GM18520 (cell line): ENCODE data around the gene ZNF296.

Experiments used
- ATAC-seq: cut with Tn5 transposase; IDR thresholded peaks from one replicate; pipeline ENCODE4 v1.9.1; 2021; ENCODE audit not compliant: unreplicated experiment

The ZNF296 gene

DNA sequence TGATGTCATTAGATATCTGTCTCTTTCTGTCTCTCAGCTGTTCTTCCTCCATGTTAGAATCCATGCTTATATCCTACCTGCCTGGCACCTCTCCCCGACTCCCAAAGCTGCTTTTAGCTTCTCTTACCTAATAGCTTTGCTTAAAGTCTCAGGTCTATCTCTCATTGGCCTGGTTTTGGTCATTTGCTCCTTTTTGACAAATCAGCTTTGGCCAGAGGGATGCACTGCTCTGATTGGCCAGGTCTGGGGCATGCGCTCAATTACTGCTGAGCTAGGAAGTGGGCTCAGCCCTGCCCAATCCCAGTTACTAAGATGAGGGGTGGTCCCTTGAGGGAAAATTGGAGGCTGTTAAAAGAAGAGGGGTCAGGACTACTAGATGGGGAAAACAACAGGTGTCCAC, 48.9 kb downstream of the ZNF296 start:
- ATAC-seq: no peak

DNA sequence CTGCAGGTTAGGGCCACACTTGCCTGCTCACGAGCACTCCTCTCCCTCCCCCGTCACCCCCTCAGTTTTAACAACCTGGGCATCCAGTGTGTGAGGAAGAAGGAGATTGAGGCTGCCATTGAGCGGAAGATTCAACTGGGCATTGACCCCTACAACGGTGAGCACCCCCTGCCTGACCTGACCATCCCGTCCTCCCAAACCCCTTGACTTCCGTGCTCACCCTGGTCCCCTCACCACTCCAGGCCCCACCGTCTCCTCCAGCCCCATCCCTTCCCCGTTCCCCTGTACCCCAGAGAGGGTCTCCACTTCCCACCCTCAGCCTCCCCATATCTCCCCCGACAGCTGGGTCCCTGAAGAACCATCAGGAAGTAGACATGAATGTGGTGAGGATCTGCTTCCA, 51.0 kb downstream of the ZNF296 start:
- ATAC-seq: no peak

DNA sequence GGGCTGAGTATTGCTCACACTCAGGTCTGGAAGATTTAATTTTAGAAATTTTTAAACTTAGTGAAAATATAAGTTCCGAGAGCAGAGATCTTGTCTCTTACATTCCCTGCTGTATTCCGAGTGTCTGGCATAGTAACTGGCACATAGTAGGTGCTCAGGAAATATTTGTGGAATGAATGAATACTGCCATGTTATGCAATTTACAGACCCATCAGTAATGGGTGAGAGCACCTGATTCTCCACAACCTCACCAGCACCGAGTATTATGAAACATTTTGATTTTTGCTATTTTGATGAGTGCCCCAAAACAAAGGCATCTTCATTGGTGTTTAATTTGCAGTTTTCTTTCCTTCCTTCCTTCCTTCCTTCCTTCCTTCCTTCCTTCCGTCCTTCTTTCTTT, 53.2 kb downstream of the ZNF296 start:
- ATAC-seq: no peak

DNA sequence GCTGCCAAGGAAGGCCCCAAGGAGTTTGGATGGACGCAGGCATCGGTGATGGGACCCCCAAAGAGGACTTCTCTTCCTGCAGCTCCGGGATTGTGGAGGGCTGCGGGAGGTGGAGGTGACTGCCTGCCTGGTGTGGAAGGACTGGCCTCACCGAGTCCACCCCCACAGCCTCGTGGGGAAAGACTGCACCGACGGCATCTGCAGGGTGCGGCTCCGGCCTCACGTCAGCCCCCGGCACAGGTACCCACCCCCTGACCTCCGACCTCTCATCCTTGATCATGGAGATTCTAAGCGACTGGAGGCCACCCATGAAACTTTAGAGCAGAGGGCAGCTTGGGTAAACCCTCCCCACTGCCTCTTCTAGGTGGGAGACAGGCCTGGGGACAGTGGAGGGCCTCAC, 54.3 kb downstream of the ZNF296 start:
- no peak for ATAC-seq
